OCI-LY3 (cell line): ENCODE data around the gene CACNA1I.

ENCODE experiments used
- EZH2phosphoT487 ChIP-seq: fragments of 200-600 bp; shearing (Covaris generic); IDR thresholded peaks from 2 replicates; pipeline ENCODE4 v1.6.1; 2018; ENCODE audit warnings: antibody characterized with exemption, mixed run types, low read depth
- TF ChIP-seq, protein P1 (sequence below): fragments of 200-600, 300-600 bp; sonication (generic); IDR thresholded peaks from 2 replicates; pipeline ENCODE4 v1.5.1; 2014; ENCODE audit warnings: antibody characterized with exemption, low read length, low read depth

DNA sequence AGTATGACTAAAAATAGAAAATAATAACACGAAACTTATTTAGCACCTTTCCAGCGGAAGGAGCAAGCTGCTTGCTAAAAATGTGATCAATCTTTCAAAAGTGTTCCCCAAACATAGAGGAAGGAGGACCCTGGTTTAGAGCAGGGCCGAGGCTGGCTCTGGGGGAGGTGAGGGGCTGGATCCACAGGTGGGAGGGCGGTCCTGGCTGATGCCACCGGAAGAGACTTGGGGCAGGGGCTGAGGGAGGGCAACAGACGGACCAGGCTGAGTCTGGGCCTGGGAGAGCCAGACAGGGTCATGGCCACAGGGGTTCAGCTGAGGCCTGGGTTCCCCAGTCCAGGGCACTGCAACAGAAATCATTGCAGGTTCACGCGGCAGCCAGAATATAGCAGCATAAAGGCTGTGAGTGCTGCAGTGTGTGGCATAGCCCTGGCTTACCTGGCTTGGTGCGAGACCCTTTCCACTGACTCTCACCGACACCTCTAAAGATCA is 143.3 kb downstream of the CACNA1I start:
- TF ChIP-seq, protein P1, sequence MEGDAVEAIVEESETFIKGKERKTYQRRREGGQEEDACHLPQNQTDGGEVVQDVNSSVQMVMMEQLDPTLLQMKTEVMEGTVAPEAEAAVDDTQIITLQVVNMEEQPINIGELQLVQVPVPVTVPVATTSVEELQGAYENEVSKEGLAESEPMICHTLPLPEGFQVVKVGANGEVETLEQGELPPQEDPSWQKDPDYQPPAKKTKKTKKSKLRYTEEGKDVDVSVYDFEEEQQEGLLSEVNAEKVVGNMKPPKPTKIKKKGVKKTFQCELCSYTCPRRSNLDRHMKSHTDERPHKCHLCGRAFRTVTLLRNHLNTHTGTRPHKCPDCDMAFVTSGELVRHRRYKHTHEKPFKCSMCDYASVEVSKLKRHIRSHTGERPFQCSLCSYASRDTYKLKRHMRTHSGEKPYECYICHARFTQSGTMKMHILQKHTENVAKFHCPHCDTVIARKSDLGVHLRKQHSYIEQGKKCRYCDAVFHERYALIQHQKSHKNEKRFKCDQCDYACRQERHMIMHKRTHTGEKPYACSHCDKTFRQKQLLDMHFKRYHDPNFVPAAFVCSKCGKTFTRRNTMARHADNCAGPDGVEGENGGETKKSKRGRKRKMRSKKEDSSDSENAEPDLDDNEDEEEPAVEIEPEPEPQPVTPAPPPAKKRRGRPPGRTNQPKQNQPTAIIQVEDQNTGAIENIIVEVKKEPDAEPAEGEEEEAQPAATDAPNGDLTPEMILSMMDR, result no peak
- TF ChIP-seq EZH2phosphoT487, result no peak
